NCI-H1092 treated with DMSO at 0.1 percent for 48 hours (cell line): ENCODE results near the gene ACVRL1.

Source experiments
- DNase-seq: peaks from one replicate; lab custom pipeline; 2025; lab: John Stamatoyannopoulos, UW

Gene ACVRL1

GRCh38 chr12:51900323-51900889 is 6.9 kb upstream of the ACVRL1 start:
- no peak for DNase-seq

- DNase-seq: no peak
Observed at GRCh38 chr12:51901121-51901817, 6.0 kb upstream of the ACVRL1 start.

- DNase-seq: no peak
Observed at GRCh38 chr12:51901881-51902280, 5.4 kb upstream of the ACVRL1 start.

- no peak for DNase-seq
Observed at GRCh38 chr12:51904951-51905470, 2.3 kb upstream of the ACVRL1 start.

GRCh38 chr12:51905471-51906429 is 1.6 kb upstream of the ACVRL1 start:
- no peak for DNase-seq

- no peak for DNase-seq
Observed at GRCh38 chr12:51906430-51907082, 748 bp upstream of the ACVRL1 start.

- no peak for DNase-seq
Observed at GRCh38 chr12:51907856-51908425, 637 bp downstream of the ACVRL1 start.

GRCh38 chr12:51908876-51909592 is 1.7 kb downstream of the ACVRL1 start:
- DNase-seq: no peak

- DNase-seq: no peak
Observed at GRCh38 chr12:51910168-51910567, 2.9 kb downstream of the ACVRL1 start.

GRCh38 chr12:51910691-51911090 is 3.4 kb downstream of the ACVRL1 start:
- DNase-seq: no peak

- DNase-seq: no peak
Observed at GRCh38 chr12:51911307-51911706, 4.0 kb downstream of the ACVRL1 start.

GRCh38 chr12:51911788-51912711 is 4.7 kb downstream of the ACVRL1 start:
- no peak for DNase-seq

- DNase-seq: no peak
Observed at GRCh38 chr12:51913071-51914033, 6.0 kb downstream of the ACVRL1 start.

- DNase-seq: no peak
Observed at GRCh38 chr12:51914034-51914923, 7.0 kb downstream of the ACVRL1 start.

- no peak for DNase-seq
Observed at GRCh38 chr12:51915003-51915625, 7.8 kb downstream of the ACVRL1 start.

- DNase-seq: no peak
Observed at GRCh38 chr12:51915951-51916350, 8.6 kb downstream of the ACVRL1 start.

- no peak for DNase-seq
Observed at GRCh38 chr12:51917041-51917590, 9.8 kb downstream of the ACVRL1 start.
